Spleen (tissue), 11 donors: ENCODE measurements around the gene GRIN1. TPM values are rescaled to one million over a fixed set of nuclear protein-coding genes. Genes with fewer than 3 reads are reported as not detected.
A peak's percentile ranks its signal among the peaks of the same experiment; 100 is the strongest.

Experiments used
- DNase-seq: peaks from one replicate; pipeline ENCODE4 v3.0.0-alpha.2; 2020
- H3K27ac ChIP-seq, 8 donors: fragments of 200-600 bp; sonication (generic) in 7 of 8; 1 replicate in 4 of 8; 2 replicates in 4 of 8; pipeline versions ENCODE4 v1.5.0 to v1.8.0; 2016 to 2021; ENCODE audit warnings: inconsistent platforms in 4 of 8, mild to moderate bottlenecking in 4 of 8, moderate library complexity in 1 of 8
- H3K27me3 ChIP-seq, 7 donors: fragments of 200-600 bp; sonication (generic) in 6 of 7; replicated peaks in 1 of 7; 1 replicate in 4 of 7; 2 replicates in 3 of 7; pipeline versions ENCODE4 v1.5.0 to v1.8.0; 2016 to 2021; ENCODE audit warnings: inconsistent platforms in 3 of 7, mild to moderate bottlenecking in 1 of 7
- H3K36me3 ChIP-seq, 6 donors: fragments of 200-600 bp; sonication (generic) in 5 of 6; 1 replicate in 4 of 6; 2 replicates in 2 of 6; pipeline versions ENCODE4 v1.5.0 to v1.8.0; 2016 to 2021; ENCODE audit warnings: inconsistent platforms in 2 of 6
- H3K4me1 ChIP-seq, 6 donors: fragments of 200-600 bp; sonication (generic) in 5 of 6; 1 replicate in 3 of 6; 2 replicates in 3 of 6; pipeline versions ENCODE4 v1.5.0 to v1.8.0; 2016 to 2021; ENCODE audit warnings: inconsistent platforms in 3 of 6
- H3K4me3 ChIP-seq, 8 donors: fragments of 200-600 bp; sonication (generic) in 7 of 8; 1 replicate in 4 of 8; 2 replicates in 4 of 8; pipeline versions ENCODE4 v1.5.0 to v1.8.0; 2016 to 2021; ENCODE audit warnings: inconsistent platforms in 4 of 8, mild to moderate bottlenecking in 4 of 8, moderate library complexity in 2 of 8
- H3K9me3 ChIP-seq, 8 donors: fragments of 200-600 bp; sonication (generic) in 7 of 8; 1 replicate in 4 of 8; 2 replicates in 4 of 8; pipeline versions ENCODE4 v1.5.0 to v1.8.0; 2016 to 2021; ENCODE audit warnings: inconsistent platforms in 4 of 8
- POLR2A ChIP-seq, 3 donors: fragments of 450-650 bp; IDR thresholded peaks; one replicate each; pipeline ENCODE4 v1.5.1; 2017; ENCODE audit warnings: antibody characterized with exemption in 3 of 3, mild to moderate bottlenecking in 1 of 3
- POLR2AphosphoS5 ChIP-seq, 3 donors: sonication (generic); formaldehyde crosslinking; IDR thresholded peaks; one replicate each; pipeline ENCODE4 v1.5.1; 2017; ENCODE audit warnings: antibody characterized with exemption in 3 of 3
- WGBS, 5 donors: extraction: QIAGEN DNeasy Blood & Tissue Kit in 3 of 5; methylation state at CpG; one replicate each; pipeline versions ENCODE4 v1.1.5 to v1.1.7; 2013 to 2018; 5-methylcytosine and 5-hydroxymethylcytosine counted together
- intact Hi-C: fragments of 100-400 bp; cut with DNase I; formaldehyde crosslinking; loops from one replicate; pipeline ENCODE4 v1.15.0; 2023; ENCODE audit warnings: low total_unique reads
- polyA plus RNA-seq, 3 donors: library from polyadenylated mRNA; stranded (reverse); fragments of 200-250 nt; gene quantifications; one replicate each; pipeline ENCODE4 v1.2.1, GENCODE V29; 2013
- total RNA-seq, 7 donors: library from RNA; depleted of rRNA in 3 of 7; stranded (reverse); fragments of >200 nt in 3 of 7; fragmentation: NEBNext Ultra II Directional in 4 of 7; extraction: Animal tissue kit (Norgen Biotek cat#: 25700) in 4 of 7; gene quantifications; one replicate each; pipeline versions ENCODE4 v1.1.0 to v1.2.1, GENCODE V29; 2016 to 2021
- TF ChIP-seq, protein P1 (sequence below), 11 experiments: fragments of 200-600 bp in 7 of 11; fragments of 450-650 bp in 4 of 11; sonication (generic) in 4 of 11; IDR thresholded peaks in 8 of 11; conservative IDR thresholded peaks in 3 of 11; 1 replicate in 7 of 11; 2 replicates in 4 of 11; pipeline versions ENCODE4 v1.4.0 to v1.8.0; 2016 to 2021; ENCODE audit warnings: antibody characterized with exemption in 11 of 11, inconsistent platforms in 4 of 11, mild to moderate bottlenecking in 1 of 11
- donor health status: healthy with polysubstance abuse.
- donor health status: DM: no; HTN: no; CAD: no; lungs with moderate emphysema.
- donor health status: DM: no; HTN: no; CAD: no.
- donor health status: Bipolar disorder and iron deficiency.
- donor health status: healthy.
- donor health status: DM: no; HTN: no; CAD: no.
- donor health status: DM: yes; HTN: yes; CAD: no.

The GRIN1 gene
- total and polyA plus RNA-seq, 10 donors: 0.03 to 0.70 (median 0.05) TPM; not detected in 6

DNA sequence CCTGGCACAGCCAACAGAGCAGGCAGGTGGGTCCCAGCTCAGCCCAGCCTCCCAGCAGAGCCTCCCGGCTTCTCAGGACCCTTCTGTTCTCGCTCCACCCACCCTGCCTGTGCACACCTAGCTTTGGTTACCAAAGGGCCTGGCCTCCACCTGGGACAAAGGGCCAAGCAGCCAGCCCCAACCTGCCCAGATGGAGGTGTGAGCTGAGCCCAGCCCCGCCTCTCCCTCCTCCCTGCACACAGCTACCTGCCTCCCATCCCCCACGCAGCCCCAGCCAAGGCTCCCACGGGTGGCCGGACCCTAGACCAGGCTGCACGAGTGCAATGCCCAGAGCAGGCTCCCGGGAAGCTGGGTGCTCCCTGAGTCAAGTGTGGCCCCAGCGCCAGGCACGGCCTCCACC, 56.0 kb downstream of the GRIN1 start:
- DNase-seq: no peak
- 83 to 100% (median 90%) methylated on average over 6 to 10 of the region's 10 CpGs for WGBS, 5 donors
- H3K27ac ChIP-seq: no peak overlapping the region

DNA sequence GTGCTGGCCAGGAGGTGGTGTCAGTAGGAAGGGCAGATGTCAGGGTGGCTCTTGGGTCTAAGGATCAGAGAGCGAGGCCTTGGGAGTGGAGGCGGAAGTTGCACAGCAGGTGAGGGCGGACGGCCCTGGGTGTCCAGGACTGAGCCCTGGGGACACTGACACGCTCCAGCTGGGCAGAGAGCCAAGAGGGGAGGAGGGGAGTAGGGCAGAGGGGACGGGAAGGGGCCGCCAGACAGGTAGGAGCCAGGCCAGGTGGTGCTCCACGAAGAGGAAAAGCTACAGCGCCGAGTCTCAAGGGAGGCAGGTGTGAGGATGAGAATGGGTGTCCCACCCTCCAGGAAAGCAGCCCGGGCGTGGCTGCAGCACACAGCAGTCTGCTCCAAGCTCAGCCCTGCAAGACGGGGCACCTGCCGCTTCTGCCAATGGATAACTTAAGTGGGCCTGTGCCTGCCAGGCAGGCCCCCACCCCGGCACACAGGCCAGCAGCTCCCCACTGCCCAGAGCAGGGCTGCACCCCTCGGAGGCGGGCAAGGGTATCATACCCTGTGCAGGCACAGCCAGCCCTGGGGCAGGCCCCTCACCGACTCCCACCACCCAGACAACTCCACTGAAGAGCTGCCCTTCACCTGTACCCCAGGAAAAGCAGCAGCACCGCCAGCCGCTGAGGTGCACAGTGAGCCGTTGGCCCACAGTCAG, 56.7 kb downstream of the GRIN1 start:
- WGBS, 5 donors: 85 to 94% (median 91%) methylated on average over 12 to 21 of the region's 21 CpGs
- intact Hi-C loops: no loop called here
- H3K27ac ChIP-seq: no peak overlapping the region

More for the DNA sequence above, 56.0 kb downstream of the GRIN1 start:
- H3K9me3 ChIP-seq: no peaks in the 10 kb centered on the region
- H3K27me3 ChIP-seq: peaks cover 0 to 9% (median 0%) of the 10 kb centered on the region in 7 donors
- H3K4me3 ChIP-seq: no peak overlapping the region
- peaks cover 0 to 26% (median 11%) of the 10 kb centered on the region in 6 donors for H3K36me3 ChIP-seq
- H3K4me1 ChIP-seq: peaks cover 13 to 66% (median 39%) of the 10 kb centered on the region in 6 donors
- intact Hi-C loops: no loop called here
- TF ChIP-seq, protein P1, sequence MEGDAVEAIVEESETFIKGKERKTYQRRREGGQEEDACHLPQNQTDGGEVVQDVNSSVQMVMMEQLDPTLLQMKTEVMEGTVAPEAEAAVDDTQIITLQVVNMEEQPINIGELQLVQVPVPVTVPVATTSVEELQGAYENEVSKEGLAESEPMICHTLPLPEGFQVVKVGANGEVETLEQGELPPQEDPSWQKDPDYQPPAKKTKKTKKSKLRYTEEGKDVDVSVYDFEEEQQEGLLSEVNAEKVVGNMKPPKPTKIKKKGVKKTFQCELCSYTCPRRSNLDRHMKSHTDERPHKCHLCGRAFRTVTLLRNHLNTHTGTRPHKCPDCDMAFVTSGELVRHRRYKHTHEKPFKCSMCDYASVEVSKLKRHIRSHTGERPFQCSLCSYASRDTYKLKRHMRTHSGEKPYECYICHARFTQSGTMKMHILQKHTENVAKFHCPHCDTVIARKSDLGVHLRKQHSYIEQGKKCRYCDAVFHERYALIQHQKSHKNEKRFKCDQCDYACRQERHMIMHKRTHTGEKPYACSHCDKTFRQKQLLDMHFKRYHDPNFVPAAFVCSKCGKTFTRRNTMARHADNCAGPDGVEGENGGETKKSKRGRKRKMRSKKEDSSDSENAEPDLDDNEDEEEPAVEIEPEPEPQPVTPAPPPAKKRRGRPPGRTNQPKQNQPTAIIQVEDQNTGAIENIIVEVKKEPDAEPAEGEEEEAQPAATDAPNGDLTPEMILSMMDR (IDR thresholded peaks at IDR 0.05 in 8 of 11, conservative IDR thresholded peaks at IDR 0.05 in 3 of 11): no peak
- TF ChIP-seq POLR2AphosphoS5 (IDR thresholded peaks at IDR 0.05): no peak
- TF ChIP-seq POLR2A (IDR thresholded peaks at IDR 0.05): no peak

DNA sequence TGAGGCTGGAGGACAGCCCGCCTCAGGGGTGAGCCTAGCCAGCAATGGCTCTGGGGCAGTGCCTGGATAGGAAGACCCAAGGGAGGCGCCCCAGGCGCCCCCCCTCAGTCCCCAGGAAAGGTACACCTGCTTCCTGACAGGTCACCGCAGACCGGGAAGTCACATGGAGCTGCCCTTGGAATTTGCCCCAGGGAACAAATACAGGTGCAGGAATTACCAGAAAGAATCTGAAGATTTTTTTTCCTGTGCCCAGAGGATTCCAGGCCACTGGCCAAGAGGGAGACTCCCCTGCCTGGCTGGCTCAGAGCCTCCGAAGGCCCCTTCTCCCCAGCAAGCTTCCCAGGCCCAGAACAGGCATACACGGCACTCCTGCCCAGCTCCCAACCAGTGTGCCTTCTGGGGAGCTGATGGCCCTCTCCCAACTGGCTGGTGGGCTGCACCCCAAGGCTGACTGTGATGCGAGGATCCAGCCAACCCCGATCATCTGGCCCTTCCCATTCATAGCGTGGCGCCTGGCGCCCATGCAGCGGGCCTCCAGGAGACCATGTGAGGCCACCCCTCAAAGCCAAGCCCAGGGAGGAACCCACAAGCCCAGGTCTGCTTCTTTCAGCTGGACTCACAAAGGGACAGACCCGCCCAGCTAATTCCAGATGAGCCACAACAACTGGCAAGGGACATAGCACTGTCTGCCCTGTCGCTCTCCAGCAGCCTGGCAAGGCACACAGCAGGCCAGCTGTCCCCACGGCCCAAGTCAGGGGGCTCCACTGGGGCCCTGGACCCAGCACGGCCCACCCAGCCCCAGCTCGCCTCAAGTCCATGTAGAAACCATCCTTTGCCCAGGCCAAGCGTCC, 59.3 kb downstream of the GRIN1 start:
- Histone ChIP-seq H3K9me3 (no peaks in the 10 kb centered on the region), H3K4me1 (peaks cover 19 to 74% (median 49%) of the 10 kb centered on the region in 6 donors), H3K27me3 (peaks cover 0 to 9% (median 0%) of the 10 kb centered on the region in 7 donors), H3K4me3 (peak overlapping the region in 1 of 8 donors; percentile 78), H3K36me3 (no peaks in the 10 kb centered on the region), H3K27ac (no peak overlapping the region)
- no peak for TF ChIP-seq POLR2A (IDR thresholded peaks at IDR 0.05)
- TF ChIP-seq, protein P1 (IDR thresholded peaks at IDR 0.05 in 8 of 11, conservative IDR thresholded peaks at IDR 0.05 in 3 of 11): no peak
- no peak for TF ChIP-seq POLR2AphosphoS5 (IDR thresholded peaks at IDR 0.05)
- intact Hi-C loops: no loop called here
- 79 to 94% (median 84%) methylated on average over 13 to 19 of the region's 19 CpGs for WGBS, 5 donors
- no peak for DNase-seq

More for the DNA sequence above, 56.7 kb downstream of the GRIN1 start:
- H3K36me3 ChIP-seq: peaks cover 0 to 19% (median 3%) of the 10 kb centered on the region in 6 donors
- H3K9me3 ChIP-seq: no peaks in the 10 kb centered on the region
- H3K27me3 ChIP-seq: peaks cover 0 to 9% (median 0%) of the 10 kb centered on the region in 7 donors
- DNase-seq: no peak
- H3K4me3 ChIP-seq: no peak overlapping the region
- TF ChIP-seq, protein P1 (IDR thresholded peaks at IDR 0.05 in 8 of 11, conservative IDR thresholded peaks at IDR 0.05 in 3 of 11): no peak
- TF ChIP-seq POLR2A (IDR thresholded peaks at IDR 0.05) (no peak), POLR2AphosphoS5 (IDR thresholded peaks at IDR 0.05) (no peak)
- H3K4me1 ChIP-seq: peaks cover 8 to 58% (median 32%) of the 10 kb centered on the region in 6 donors
